Stimulated activated memory B cell treated with anti-CD40 and anti-IgM and Interleukin-4, amounts not matched to agents 10 μg/mL and 1 μg/mL and 100 μg/mL, for 72 hours (primary cell): Measurements from ENCODE around the gene CAND2.
"Not testable (repeated sequence)": the region's sequence is repeated elsewhere in the genome, so short reads cannot be mapped to it uniquely, and the experiment has no call there.

Experiments used
- ATAC-seq: fragments of 150-1000 bp; cut with Tn5 transposase; 2 replicates; pipeline ENCODE4 v1.10.0; 2021
- H3K27ac Mint-ChIP-seq: one replicate; pipeline ENCODE4 v1.8.0; 2022; ENCODE audit warnings: mild to moderate bottlenecking, mixed read lengths
- H3K27me3 Mint-ChIP-seq: one replicate; pipeline ENCODE4 v1.8.0; 2022; ENCODE audit warnings: mixed read lengths
- H3K36me3 Mint-ChIP-seq: one replicate; pipeline ENCODE4 v1.8.0; 2022; ENCODE audit warnings: mixed read lengths
- H3K4me1 Mint-ChIP-seq: one replicate; pipeline ENCODE4 v1.8.0; 2022; ENCODE audit warnings: mixed read lengths
- H3K4me3 Mint-ChIP-seq: one replicate; pipeline ENCODE4 v1.8.0; 2022; ENCODE audit warnings: mild to moderate bottlenecking, moderate library complexity, mixed read lengths
- H3K9me3 Mint-ChIP-seq: one replicate; pipeline ENCODE4 v1.8.0; 2022; ENCODE audit warnings: mixed read lengths

Gene CAND2

GRCh38 chr3:12782172-12782815 is 14.2 kb upstream of the CAND2 start:
- Mint-ChIP-seq H3K27ac (no peak overlapping the region), H3K9me3 (no peaks in the 10 kb centered on the region), H3K4me1 (peaks cover 5% of the 10 kb centered on the region), H3K4me3 (no peak overlapping the region), H3K36me3 (no peaks in the 10 kb centered on the region), H3K27me3 (peaks cover 56% of the 10 kb centered on the region)
- no peak for ATAC-seq

GRCh38 chr3:12785096-12785495 is 11.4 kb upstream of the CAND2 start:
- no peak overlapping the region for H3K27ac Mint-ChIP-seq

GRCh38 chr3:12787346-12787745 is 9.1 kb upstream of the CAND2 start:
- not testable (repeated sequence) for H3K36me3 Mint-ChIP-seq, ATAC-seq, H3K9me3 Mint-ChIP-seq, H3K4me3 Mint-ChIP-seq, H3K27ac Mint-ChIP-seq, H3K4me1 Mint-ChIP-seq
- H3K27me3 Mint-ChIP-seq, result peaks cover 30% of the 10 kb centered on the region

More at GRCh38 chr3:12785096-12785495, 11.4 kb upstream of the CAND2 start:
- Mint-ChIP-seq H3K27me3 (peaks cover 47% of the 10 kb centered on the region), H3K9me3 (no peaks in the 10 kb centered on the region), H3K4me1 (peaks cover 5% of the 10 kb centered on the region), H3K36me3 (no peaks in the 10 kb centered on the region), H3K4me3 (no peak overlapping the region)
- ATAC-seq, result no peak

GRCh38 chr3:12787967-12788690 is 8.4 kb upstream of the CAND2 start:
- H3K9me3 Mint-ChIP-seq, H3K4me1 Mint-ChIP-seq, ATAC-seq, H3K4me3 Mint-ChIP-seq, H3K36me3 Mint-ChIP-seq, H3K27ac Mint-ChIP-seq: not testable (repeated sequence)
- H3K27me3 Mint-ChIP-seq, result peaks cover 22% of the 10 kb centered on the region

GRCh38 chr3:12791430-12791829 is 5.0 kb upstream of the CAND2 start:
- H3K36me3 Mint-ChIP-seq, result no peaks in the 10 kb centered on the region
- peaks cover 17% of the 10 kb centered on the region for H3K27me3 Mint-ChIP-seq
- no peaks in the 10 kb centered on the region for H3K9me3 Mint-ChIP-seq
- H3K27ac Mint-ChIP-seq, result no peak overlapping the region
- no peaks in the 10 kb centered on the region for H3K4me1 Mint-ChIP-seq
- H3K4me3 Mint-ChIP-seq, result no peak overlapping the region
- no peak for ATAC-seq

GRCh38 chr3:12793701-12794100 is 2.8 kb upstream of the CAND2 start:
- ATAC-seq, result no peak
- no peak overlapping the region for H3K4me3 Mint-ChIP-seq
- H3K9me3 Mint-ChIP-seq, result no peaks in the 10 kb centered on the region
- peaks cover 10% of the 10 kb centered on the region for H3K27me3 Mint-ChIP-seq
- no peaks in the 10 kb centered on the region for H3K36me3 Mint-ChIP-seq
- no peak overlapping the region for H3K27ac Mint-ChIP-seq
- peaks cover 20% of the 10 kb centered on the region for H3K4me1 Mint-ChIP-seq

- H3K4me3 Mint-ChIP-seq, result peak overlapping the region; percentile 78
- H3K9me3 Mint-ChIP-seq, result no peaks in the 10 kb centered on the region
- H3K27me3 Mint-ChIP-seq, result peaks cover 10% of the 10 kb centered on the region
- no peak for ATAC-seq
- no peaks in the 10 kb centered on the region for H3K36me3 Mint-ChIP-seq
- peak overlapping the region; percentile 53 for H3K27ac Mint-ChIP-seq
- H3K4me1 Mint-ChIP-seq, result peaks cover 20% of the 10 kb centered on the region
These were observed 828 bp downstream of the CAND2 start for GRCh38 chr3:12797124-12797891.

- peak overlapping the region; percentile 8 for H3K4me3 Mint-ChIP-seq
- H3K27me3 Mint-ChIP-seq, result peaks cover 10% of the 10 kb centered on the region
- H3K36me3 Mint-ChIP-seq, result no peaks in the 10 kb centered on the region
- peak overlapping the region; percentile 2 for H3K27ac Mint-ChIP-seq
- H3K9me3 Mint-ChIP-seq, result no peaks in the 10 kb centered on the region
- peak; percentile 45 for ATAC-seq
- H3K4me1 Mint-ChIP-seq, result peaks cover 20% of the 10 kb centered on the region
These were observed 1.5 kb downstream of the CAND2 start for GRCh38 chr3:12797892-12798558.

GRCh38 chr3:12798559-12799179 is 2.2 kb downstream of the CAND2 start:
- Mint-ChIP-seq H3K4me1 (peaks cover 20% of the 10 kb centered on the region), H3K36me3 (no peaks in the 10 kb centered on the region), H3K27ac (peak overlapping the region; percentile 2), H3K4me3 (no peak overlapping the region), H3K27me3 (peaks cover 10% of the 10 kb centered on the region), H3K9me3 (no peaks in the 10 kb centered on the region)
- no peak for ATAC-seq

- no peak for ATAC-seq
These were observed 3.3 kb downstream of the CAND2 start for GRCh38 chr3:12799525-12800440.

GRCh38 chr3:12803371-12803770 is 6.9 kb downstream of the CAND2 start:
- no peaks in the 10 kb centered on the region for H3K36me3 Mint-ChIP-seq
- ATAC-seq, result no peak
- H3K4me1 Mint-ChIP-seq, result peaks cover 2% of the 10 kb centered on the region
- H3K9me3 Mint-ChIP-seq, result no peaks in the 10 kb centered on the region
- no peak overlapping the region for H3K4me3 Mint-ChIP-seq
- H3K27me3 Mint-ChIP-seq, result no peaks in the 10 kb centered on the region
- no peak overlapping the region for H3K27ac Mint-ChIP-seq

More at GRCh38 chr3:12799525-12800440, 3.3 kb downstream of the CAND2 start:
- Mint-ChIP-seq H3K4me3 (no peak overlapping the region), H3K4me1 (peaks cover 20% of the 10 kb centered on the region), H3K27me3 (peaks cover 7% of the 10 kb centered on the region), H3K27ac (no peak overlapping the region), H3K9me3 (no peaks in the 10 kb centered on the region), H3K36me3 (no peaks in the 10 kb centered on the region)

- peaks cover 4% of the 10 kb centered on the region for H3K4me1 Mint-ChIP-seq
- no peak overlapping the region for H3K4me3 Mint-ChIP-seq
- H3K9me3 Mint-ChIP-seq, result no peaks in the 10 kb centered on the region
- no peaks in the 10 kb centered on the region for H3K27me3 Mint-ChIP-seq
- ATAC-seq, result no peak
- H3K27ac Mint-ChIP-seq, result no peak overlapping the region
- no peaks in the 10 kb centered on the region for H3K36me3 Mint-ChIP-seq
These were observed 10.6 kb downstream of the CAND2 start for GRCh38 chr3:12807066-12807465.

GRCh38 chr3:12807601-12808359 is 11.3 kb downstream of the CAND2 start:
- H3K36me3 Mint-ChIP-seq, result no peaks in the 10 kb centered on the region
- no peak overlapping the region for H3K4me3 Mint-ChIP-seq
- peaks cover 4% of the 10 kb centered on the region for H3K4me1 Mint-ChIP-seq
- H3K27me3 Mint-ChIP-seq, result no peaks in the 10 kb centered on the region
- no peak overlapping the region for H3K27ac Mint-ChIP-seq
- no peaks in the 10 kb centered on the region for H3K9me3 Mint-ChIP-seq
- ATAC-seq, result no peak
